Karpas-422 (cell line): ENCODE measurements around the gene SLC16A5. TPM values are rescaled to one million over a fixed set of nuclear protein-coding genes. Genes with fewer than 3 reads are reported as not detected.

Experiments
- small RNA-seq: library from RNA; depleted of rRNA; stranded (forward); fragments of <200 nt; gene quantifications from one replicate; pipeline ENCODE3, GENCODE V24; 2014
- total RNA-seq: library from RNA; depleted of rRNA; stranded (reverse); fragments of >200 nt; shearing (Covaris generic); gene quantifications from 2 replicates; pipeline ENCODE4 v1.2.3, GENCODE V29; 2014; ENCODE audit warnings: low replicate concordance; rRNA removed

Gene SLC16A5
- total RNA-seq, 1 experiment from 2014 or later = not detected

Small RNAs within 50 kb of the gene (small RNA-seq; reads per million reads assigned to genes)
- gene AC111186.1 (not detected), gene RF00019 (not detected), gene RN7SL573P (not detected)

Other genes starting within 250 kb of the SLC16A5 start
- gene GRIN2C, start 228.1 kb upstream of the SLC16A5 start, total RNA-seq = not detected in 2 replicates
- gene FDXR, start 215.0 kb upstream of the SLC16A5 start, total RNA-seq = 3.2 and 8.4 TPM in 2 replicates
- not detected in 2 replicates for gene FADS6, start 194.3 kb upstream of the SLC16A5 start, total RNA-seq
- not detected in 2 replicates for gene USH1G, start 164.7 kb upstream of the SLC16A5 start, total RNA-seq
- not detected in 2 replicates for gene OTOP2, start 163.7 kb upstream of the SLC16A5 start, total RNA-seq
- gene OTOP3, start 152.1 kb upstream of the SLC16A5 start, total RNA-seq = not detected in 2 replicates
- 0.65 TPM in 1 of 2 replicates, not detected in the other for gene HID1, start 115.2 kb upstream of the SLC16A5 start, total RNA-seq
- gene CDR2L, start 100.3 kb upstream of the SLC16A5 start, total RNA-seq = not detected in 2 replicates
- gene MRPL58, start 75.3 kb upstream of the SLC16A5 start, total RNA-seq = 33.8 and 34.6 TPM in 2 replicates
- 186 and 187 TPM in 2 replicates for gene ATP5PD, start 41.0 kb upstream of the SLC16A5 start, total RNA-seq
- gene KCTD2, start 40.7 kb upstream of the SLC16A5 start, total RNA-seq = 21.0 and 24.7 TPM in 2 replicates
- 6.1 and 12.8 TPM in 2 replicates for gene ARMC7, start 22.0 kb downstream of the SLC16A5 start, total RNA-seq
- gene NT5C, start 43.8 kb downstream of the SLC16A5 start, total RNA-seq = 43.6 and 174 TPM in 2 replicates
- gene JPT1, start 66.6 kb downstream of the SLC16A5 start, total RNA-seq = 98.2 and 159 TPM in 2 replicates
- 136 and 177 TPM in 2 replicates for gene SUMO2, start 95.0 kb downstream of the SLC16A5 start, total RNA-seq
- gene NUP85, start 117.7 kb downstream of the SLC16A5 start, total RNA-seq = 40.6 and 47.8 TPM in 2 replicates
- 23.4 and 45.1 TPM in 2 replicates for gene GGA3, start 173.7 kb downstream of the SLC16A5 start, total RNA-seq
- gene MRPS7, start 173.9 kb downstream of the SLC16A5 start, total RNA-seq = 48.8 and 58.7 TPM in 2 replicates
- gene MIF4GD, start 183.3 kb downstream of the SLC16A5 start, total RNA-seq = 44.4 and 63.3 TPM in 2 replicates
- 36.5 and 43.1 TPM in 2 replicates for gene SLC25A19, start 201.5 kb downstream of the SLC16A5 start, total RNA-seq